Gastroesophageal sphincter (tissue), 4 donors: ENCODE data around the gene KANK4. TPM values are rescaled to one million over a fixed set of nuclear protein-coding genes. Genes with fewer than 3 reads are reported as not detected.

Source experiments
- ATAC-seq: fragments of 150-250 bp; one replicate; pipeline ENCODE4 v1.9.1; 2016; ENCODE audit warnings: mild to moderate bottlenecking, moderate library complexity
- H3K27ac ChIP-seq, 4 donors: fragments of 200-600 bp; sonication (generic) in 3 of 4; 1 replicate in 3 of 4; 2 replicates in 1 of 4; pipeline ENCODE4 v1.5.1; 2016 to 2019
- H3K27me3 ChIP-seq: fragments of 200-600 bp; sonication (generic); one replicate; pipeline ENCODE4 v1.5.1; 2019
- H3K36me3 ChIP-seq, 2 donors: fragments of 200-600 bp; sonication (generic); one replicate each; pipeline ENCODE4 v1.5.1; 2019; ENCODE audit warnings: control low read depth in 1 of 2
- H3K4me1 ChIP-seq, 3 donors: fragments of 200-600 bp; sonication (generic); 1 replicate in 2 of 3; 2 replicates in 1 of 3; pipeline ENCODE4 v1.5.1; 2016 to 2019; ENCODE audit warnings: control low read depth in 2 of 3
- H3K4me3 ChIP-seq, 2 donors: fragments of 200-600 bp; sonication (generic); one replicate each; pipeline ENCODE4 v1.5.1; 2019; ENCODE audit warnings: mild to moderate bottlenecking in 1 of 2, moderate library complexity in 1 of 2
- H3K9me3 ChIP-seq, 3 donors: fragments of 200-600 bp; sonication (generic); one replicate each; pipeline ENCODE4 v1.5.1; 2017 to 2019; ENCODE audit warnings: control low read depth in 2 of 3
- EP300 ChIP-seq: sonication (generic); formaldehyde crosslinking; IDR thresholded peaks from one replicate; pipeline ENCODE4 v1.6.1; 2017; ENCODE audit warnings: antibody characterized with exemption, mild to moderate bottlenecking
- POLR2A ChIP-seq, 2 donors: fragments of 450-650 bp; IDR thresholded peaks; one replicate each; pipeline ENCODE4 v1.6.1; 2017; ENCODE audit warnings: antibody characterized with exemption in 2 of 2, mild to moderate bottlenecking in 2 of 2, moderate library complexity in 1 of 2
- POLR2AphosphoS5 ChIP-seq: sonication (generic); formaldehyde crosslinking; IDR thresholded peaks from one replicate; pipeline ENCODE4 v1.6.1; 2017; ENCODE audit warnings: antibody characterized with exemption
- WGBS, 2 donors: methylation state at CpG; one replicate each; pipeline ENCODE4 v1.1.5; 2018; ENCODE audit warnings: low coverage in 1 of 2; 5-methylcytosine and 5-hydroxymethylcytosine counted together
- total RNA-seq, 4 donors: library from RNA; depleted of rRNA; stranded (reverse); fragments of >200 nt; gene quantifications; one replicate each; pipeline ENCODE4 v1.1.0, GENCODE V29; 2016
- TF ChIP-seq, protein P1 (sequence below), 4 experiments: fragments of 200-600 bp in 2 of 4; fragments of 450-650 bp in 2 of 4; sonication (generic) in 1 of 4; IDR thresholded peaks; one replicate each; pipeline ENCODE4 v1.5.1; 2017 to 2019; ENCODE audit warnings: antibody characterized with exemption in 4 of 4, mild to moderate bottlenecking in 2 of 4, moderate library complexity in 2 of 4

The KANK4 gene
- total RNA-seq, 4 donors from 2014 or later: 0.16 to 0.73 (median 0.29) TPM

DNA sequence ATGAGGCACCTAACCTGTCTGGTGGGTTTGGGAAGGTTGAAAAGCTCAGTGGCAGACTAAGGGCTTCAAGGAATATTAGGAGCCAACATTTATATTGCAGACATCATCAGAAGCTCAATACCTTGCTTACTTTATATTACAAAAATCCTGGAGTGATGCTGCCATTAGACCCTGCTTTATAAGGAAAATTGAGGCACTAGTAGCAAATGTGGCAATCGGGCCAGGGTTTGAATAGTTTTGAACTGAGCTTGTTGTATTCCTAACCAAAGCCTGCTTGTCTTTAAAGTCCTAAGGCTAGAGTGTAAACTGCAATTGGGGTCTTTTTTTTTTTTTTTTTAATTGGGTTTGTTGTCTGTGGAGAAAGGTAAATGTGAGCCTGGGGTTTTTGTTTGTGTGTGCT is 110.3 kb downstream of the KANK4 start:
- no peak for ATAC-seq
- WGBS, 2 donors: 0 to 43% methylated on average over 1 of the region's 1 CpG
- TF ChIP-seq EP300: no peak
- no peak for TF ChIP-seq POLR2AphosphoS5
- TF ChIP-seq POLR2A (IDR thresholded peaks at IDR 0.05): no peak
- TF ChIP-seq, protein P1, sequence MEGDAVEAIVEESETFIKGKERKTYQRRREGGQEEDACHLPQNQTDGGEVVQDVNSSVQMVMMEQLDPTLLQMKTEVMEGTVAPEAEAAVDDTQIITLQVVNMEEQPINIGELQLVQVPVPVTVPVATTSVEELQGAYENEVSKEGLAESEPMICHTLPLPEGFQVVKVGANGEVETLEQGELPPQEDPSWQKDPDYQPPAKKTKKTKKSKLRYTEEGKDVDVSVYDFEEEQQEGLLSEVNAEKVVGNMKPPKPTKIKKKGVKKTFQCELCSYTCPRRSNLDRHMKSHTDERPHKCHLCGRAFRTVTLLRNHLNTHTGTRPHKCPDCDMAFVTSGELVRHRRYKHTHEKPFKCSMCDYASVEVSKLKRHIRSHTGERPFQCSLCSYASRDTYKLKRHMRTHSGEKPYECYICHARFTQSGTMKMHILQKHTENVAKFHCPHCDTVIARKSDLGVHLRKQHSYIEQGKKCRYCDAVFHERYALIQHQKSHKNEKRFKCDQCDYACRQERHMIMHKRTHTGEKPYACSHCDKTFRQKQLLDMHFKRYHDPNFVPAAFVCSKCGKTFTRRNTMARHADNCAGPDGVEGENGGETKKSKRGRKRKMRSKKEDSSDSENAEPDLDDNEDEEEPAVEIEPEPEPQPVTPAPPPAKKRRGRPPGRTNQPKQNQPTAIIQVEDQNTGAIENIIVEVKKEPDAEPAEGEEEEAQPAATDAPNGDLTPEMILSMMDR (IDR thresholded peaks at IDR 0.05): no peak
- H3K27ac ChIP-seq: no peak overlapping the region
- no peaks in the 10 kb centered on the region for H3K36me3 ChIP-seq
- H3K9me3 ChIP-seq: peaks cover 0 to 22% (median 0%) of the 10 kb centered on the region in 3 donors
- H3K27me3 ChIP-seq: no peaks in the 10 kb centered on the region
- no peak overlapping the region for H3K4me3 ChIP-seq
- no peaks in the 10 kb centered on the region for H3K4me1 ChIP-seq

DNA sequence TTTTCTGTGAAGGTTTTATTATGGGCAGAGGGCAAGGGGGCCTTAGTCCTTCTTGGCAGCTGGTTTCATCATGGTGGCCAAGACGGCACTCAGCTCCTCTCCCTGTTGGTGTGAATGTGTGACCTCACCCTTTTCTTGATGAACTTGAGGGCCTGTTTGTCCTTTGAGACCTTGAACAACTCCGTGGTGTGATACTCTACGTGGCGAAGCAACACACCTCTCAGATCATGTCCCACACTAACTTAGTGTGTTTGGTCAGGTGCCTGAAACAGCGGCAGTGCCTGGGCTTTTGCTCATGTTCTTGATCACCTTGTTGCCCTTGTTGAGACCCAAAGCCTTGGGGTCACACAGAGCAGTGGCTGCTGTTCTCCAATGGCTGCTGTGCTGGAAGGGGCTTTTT is 111.1 kb downstream of the KANK4 start:
- Histone ChIP-seq H3K4me1 (no peaks in the 10 kb centered on the region), H3K27me3 (no peaks in the 10 kb centered on the region), H3K27ac (no peak overlapping the region), H3K4me3 (no peak overlapping the region), H3K36me3 (no peaks in the 10 kb centered on the region), H3K9me3 (peaks cover 0 to 22% (median 0%) of the 10 kb centered on the region in 3 donors)
- no peak for TF ChIP-seq POLR2AphosphoS5
- TF ChIP-seq POLR2A (IDR thresholded peaks at IDR 0.05): no peak
- TF ChIP-seq, protein P1 (IDR thresholded peaks at IDR 0.05): no peak
- TF ChIP-seq EP300: no peak
- ATAC-seq: no peak
- WGBS, 2 donors: 98 to 100% methylated on average over 1 to 5 of the region's 5 CpGs

DNA sequence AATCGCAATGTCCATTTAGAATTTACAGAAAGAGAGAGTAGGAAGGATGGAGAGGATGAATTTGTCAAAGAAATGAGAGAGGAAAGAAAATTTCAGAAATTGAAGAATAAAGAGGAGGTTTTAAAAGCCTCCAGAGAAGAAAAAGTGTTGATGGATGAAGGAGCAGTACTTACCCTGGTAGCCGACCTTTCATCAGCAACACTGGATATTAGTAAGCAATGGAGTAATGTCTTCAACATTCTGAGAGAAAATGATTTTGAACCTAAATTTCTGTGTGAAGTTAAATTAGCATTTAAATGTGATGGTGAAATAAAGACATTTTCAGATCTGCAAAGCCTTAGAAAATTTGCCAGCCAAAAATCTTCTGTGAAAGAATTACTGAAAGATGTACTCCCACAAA is 112.0 kb downstream of the KANK4 start:
- H3K36me3 ChIP-seq: no peaks in the 10 kb centered on the region
- 87 to 88% methylated on average over 1 to 2 of the region's 2 CpGs for WGBS, 2 donors
- ATAC-seq: no peak
- no peaks in the 10 kb centered on the region for H3K4me1 ChIP-seq
- H3K27me3 ChIP-seq: no peaks in the 10 kb centered on the region
- H3K27ac ChIP-seq: no peak overlapping the region
- H3K9me3 ChIP-seq: peaks cover 0 to 22% (median 0%) of the 10 kb centered on the region in 3 donors
- H3K4me3 ChIP-seq: no peak overlapping the region
- no peak for TF ChIP-seq EP300
- no peak for TF ChIP-seq POLR2A (IDR thresholded peaks at IDR 0.05)
- TF ChIP-seq, protein P1 (IDR thresholded peaks at IDR 0.05): no peak
- no peak for TF ChIP-seq POLR2AphosphoS5

DNA sequence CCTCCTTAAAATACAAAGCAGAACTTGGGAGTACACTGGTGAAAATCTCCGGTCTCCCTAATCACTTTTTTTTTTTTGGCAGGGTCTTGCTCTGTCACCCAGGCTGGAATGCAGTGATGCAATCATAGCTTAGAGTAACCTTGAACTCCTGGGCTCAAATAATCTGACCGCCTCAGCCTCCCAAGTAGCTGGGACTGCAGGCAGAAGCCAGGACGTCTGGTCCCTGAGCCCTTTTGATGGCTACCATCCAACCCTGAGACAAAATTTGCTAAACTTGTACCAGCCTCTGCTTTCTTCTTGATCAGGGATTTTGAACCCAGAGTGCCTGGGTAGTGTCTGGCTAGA is 120.5 kb downstream of the KANK4 start:
- H3K36me3 ChIP-seq: no peaks in the 10 kb centered on the region
- TF ChIP-seq, protein P1 (IDR thresholded peaks at IDR 0.05): no peak
- TF ChIP-seq POLR2AphosphoS5 (no peak), EP300 (no peak), POLR2A (IDR thresholded peaks at IDR 0.05) (no peak)
- H3K4me1 ChIP-seq: peaks cover 0 to 5% (median 0%) of the 10 kb centered on the region in 3 donors
- no peak overlapping the region for H3K4me3 ChIP-seq
- peaks cover 38% of the 10 kb centered on the region for H3K27me3 ChIP-seq
- no peak for ATAC-seq
- no peak overlapping the region for H3K27ac ChIP-seq
- H3K9me3 ChIP-seq: peaks cover 0 to 4% (median 0%) of the 10 kb centered on the region in 3 donors
- WGBS, 2 donors: 10 to 18% methylated on average over 3 of the region's 3 CpGs

DNA sequence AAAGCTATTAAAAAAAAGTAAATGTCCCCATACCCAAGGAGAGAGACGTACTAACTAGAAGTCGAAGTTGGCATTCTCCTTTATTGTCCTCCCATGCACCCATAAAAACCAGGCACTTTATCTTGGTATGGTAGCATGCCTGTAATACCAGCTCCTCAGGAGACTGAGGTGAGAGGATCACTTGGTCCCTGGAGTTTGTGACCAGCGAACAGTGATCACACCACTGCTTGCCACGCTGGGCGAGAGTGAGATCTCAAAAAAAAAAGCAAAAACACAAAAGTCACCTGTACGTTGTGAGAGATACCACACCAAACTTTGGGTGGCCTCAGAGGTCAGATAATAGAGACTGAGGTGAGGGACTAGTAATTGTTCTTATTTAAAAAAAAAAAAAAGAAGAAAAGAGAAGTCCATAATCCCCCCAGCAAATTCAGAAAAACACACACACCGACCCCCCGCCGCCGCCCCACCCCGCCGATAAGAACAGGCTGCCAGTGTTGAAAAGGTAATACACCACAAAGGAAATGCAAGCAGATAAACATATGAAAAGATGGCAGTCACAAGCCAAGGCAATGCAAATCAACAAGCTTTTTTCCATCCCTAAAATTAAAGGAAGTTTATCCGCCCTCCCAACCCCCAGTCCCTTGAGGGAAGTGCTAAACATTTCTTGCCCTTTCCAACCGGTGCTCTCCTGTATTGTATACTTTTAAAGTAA is 121.0 kb downstream of the KANK4 start:
- 23 to 49% methylated on average over 3 to 12 of the region's 14 CpGs for WGBS, 2 donors
- TF ChIP-seq, protein P1 (IDR thresholded peaks at IDR 0.05): no peak
- TF ChIP-seq POLR2A (IDR thresholded peaks at IDR 0.05): no peak
- no peak for TF ChIP-seq POLR2AphosphoS5
- no peak for TF ChIP-seq EP300
- no peak overlapping the region for H3K4me3 ChIP-seq
- no peak overlapping the region for H3K27ac ChIP-seq
- H3K36me3 ChIP-seq: no peaks in the 10 kb centered on the region
- peaks cover 43% of the 10 kb centered on the region for H3K27me3 ChIP-seq
- H3K4me1 ChIP-seq: peaks cover 0 to 5% (median 0%) of the 10 kb centered on the region in 3 donors
- peaks cover 0 to 4% (median 0%) of the 10 kb centered on the region in 3 donors for H3K9me3 ChIP-seq
- ATAC-seq: no peak
